OCI-LY3 (cell line): ENCODE measurements around the gene PPP1R9A.

Source experiments
- H2AFZ ChIP-seq: fragments of 200-600, 300-600 bp; shearing (Covaris generic); 2 replicates; pipeline ENCODE4 v1.6.0; 2014; ENCODE audit warnings: antibody characterized with exemption, low read depth, low read length
- H3K27ac ChIP-seq: fragments of 200-600, 300-600 bp; sonication (generic); 2 replicates; pipeline ENCODE4 v1.5.1; 2014; ENCODE audit warnings: mild to moderate bottlenecking, low read length, moderate library complexity, mixed read lengths
- H3K27me3 ChIP-seq: fragments of 200-600, 300-600 bp; sonication (generic); 2 replicates; pipeline ENCODE4 v1.6.1; 2014; ENCODE audit warnings: low read depth, low read length, mixed read lengths
- H3K36me3 ChIP-seq: fragments of 200-600, 300-600 bp; sonication (generic); replicated peaks from 2 replicates; pipeline ENCODE3; 2014; ENCODE audit warnings: low read depth, low read length, mixed read lengths
- H3K4me1 ChIP-seq: fragments of 300-600, 200-600 bp; sonication (generic); 2 replicates; pipeline ENCODE4 v1.6.1; 2014; ENCODE audit warnings: low read length, mixed read lengths
- H3K4me2 ChIP-seq: fragments of 200-600, 300-600 bp; sonication (generic); 2 replicates; pipeline ENCODE4 v1.6.1; 2014; ENCODE audit warnings: low read length, mixed read lengths
- H3K4me3 ChIP-seq: fragments of 300-600, 200-600 bp; sonication (generic); 2 replicates; pipeline ENCODE4 v1.5.1; 2014; ENCODE audit warnings: antibody characterized with exemption, mild to moderate bottlenecking, low read length, moderate library complexity
- H3K79me2 ChIP-seq: fragments of 300-600, 200-600 bp; shearing (Covaris generic); 2 replicates; pipeline ENCODE4 v1.6.1; 2014; ENCODE audit warnings: mild to moderate bottlenecking, low read length, mixed read lengths
- H3K9ac ChIP-seq: fragments of 300-600, 200-600 bp; shearing (Covaris generic); 2 replicates; pipeline ENCODE4 v1.6.0; 2014; ENCODE audit warnings: mild to moderate bottlenecking, low read length, moderate library complexity
- H3K9me3 ChIP-seq: fragments of 200-600, 300-600 bp; shearing (Covaris generic); 2 replicates; pipeline ENCODE4 v1.6.1; 2014; ENCODE audit warnings: low read length, mixed read lengths; ENCODE audit not compliant: insufficient read depth
- H4K20me1 ChIP-seq: fragments of 200-600, 300-600 bp; sonication (generic); 2 replicates; pipeline ENCODE4 v1.6.1; 2016; ENCODE audit warnings: low read length, mixed read lengths; ENCODE audit not compliant: insufficient read depth
- CTCF ChIP-seq: fragments of 200-600, 300-600 bp; sonication (generic); IDR thresholded peaks from 2 replicates; pipeline ENCODE4 v1.5.1; 2014; ENCODE audit warnings: antibody characterized with exemption, low read length, low read depth
- EZH2phosphoT487 ChIP-seq: fragments of 200-600 bp; shearing (Covaris generic); IDR thresholded peaks from 2 replicates; pipeline ENCODE4 v1.6.1; 2018; ENCODE audit warnings: antibody characterized with exemption, mixed run types, low read depth

Gene PPP1R9A

DNA sequence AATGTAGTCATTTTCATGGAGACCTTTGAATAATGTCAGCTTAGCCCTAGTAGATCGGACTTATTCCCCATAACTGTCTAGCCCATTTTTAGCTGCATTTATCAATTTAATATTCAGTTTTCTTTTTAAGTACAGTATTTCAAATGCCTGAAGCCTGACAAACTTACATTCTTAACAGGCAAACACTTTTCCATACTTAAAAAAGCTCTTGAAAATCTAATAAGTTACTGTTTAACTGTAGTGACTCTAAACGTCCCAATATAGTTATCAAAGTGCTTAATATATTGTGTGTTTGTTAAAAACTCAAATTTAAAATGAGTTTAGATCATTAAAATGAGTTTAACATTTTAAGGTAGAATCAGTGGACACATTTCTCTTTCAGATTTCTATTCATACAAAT is 372.0 kb downstream of the PPP1R9A start:
- TF ChIP-seq EZH2phosphoT487 = no peak
- TF ChIP-seq CTCF = no peak
- Histone ChIP-seq H3K36me3 (no peaks in the 10 kb centered on the region), H2AFZ (no peak overlapping the region), H3K4me1 (no peaks in the 10 kb centered on the region), H3K79me2 (no peaks in the 10 kb centered on the region), H3K27ac (no peak overlapping the region), H3K9ac (no peak overlapping the region), H3K9me3 (no peaks in the 10 kb centered on the region), H4K20me1 (no peaks in the 10 kb centered on the region), H3K27me3 (no peaks in the 10 kb centered on the region), H3K4me3 (no peak overlapping the region), H3K4me2 (no peak overlapping the region)

- Histone ChIP-seq H3K9me3 (no peaks in the 10 kb centered on the region), H2AFZ (no peak overlapping the region), H3K79me2 (no peaks in the 10 kb centered on the region), H3K4me3 (no peak overlapping the region), H3K27me3 (no peaks in the 10 kb centered on the region), H3K4me1 (no peaks in the 10 kb centered on the region), H3K9ac (no peak overlapping the region), H4K20me1 (no peaks in the 10 kb centered on the region), H3K27ac (no peak overlapping the region), H3K4me2 (no peak overlapping the region), H3K36me3 (no peaks in the 10 kb centered on the region)
- TF ChIP-seq EZH2phosphoT487 = no peak
- no peak for TF ChIP-seq CTCF
Measured at GRCh38 chr7:95286096-95286495, 378.7 kb downstream of the PPP1R9A start.

- Histone ChIP-seq H3K9me3 (no peaks in the 10 kb centered on the region), H3K79me2 (no peaks in the 10 kb centered on the region), H2AFZ (no peak overlapping the region), H4K20me1 (no peaks in the 10 kb centered on the region), H3K27ac (no peak overlapping the region), H3K4me3 (no peak overlapping the region), H3K4me1 (no peaks in the 10 kb centered on the region), H3K9ac (no peak overlapping the region), H3K36me3 (no peaks in the 10 kb centered on the region), H3K4me2 (no peak overlapping the region), H3K27me3 (no peaks in the 10 kb centered on the region)
- TF ChIP-seq CTCF = no peak
- no peak for TF ChIP-seq EZH2phosphoT487
Measured at GRCh38 chr7:95290166-95290830, 382.9 kb downstream of the PPP1R9A start.

GRCh38 chr7:95295397-95295796 is 388.0 kb downstream of the PPP1R9A start:
- no peaks in the 10 kb centered on the region for H3K4me1 ChIP-seq
- no peaks in the 10 kb centered on the region for H3K79me2 ChIP-seq
- H3K27me3 ChIP-seq = peaks cover 2% of the 10 kb centered on the region; the same call in 1 of the 2 replicates
- H4K20me1 ChIP-seq = no peaks in the 10 kb centered on the region
- no peak overlapping the region for H3K4me2 ChIP-seq
- no peak overlapping the region for H2AFZ ChIP-seq
- no peak overlapping the region for H3K4me3 ChIP-seq
- no peaks in the 10 kb centered on the region for H3K9me3 ChIP-seq
- H3K9ac ChIP-seq = no peak overlapping the region
- no peak overlapping the region for H3K27ac ChIP-seq
- no peaks in the 10 kb centered on the region for H3K36me3 ChIP-seq
- TF ChIP-seq CTCF = no peak
- TF ChIP-seq EZH2phosphoT487 = no peak
